NCI-H2029 treated with DMSO at 0.1 percent for 48 hours (cell line): Measurements from ENCODE around the gene DOCK10.

Source experiments
- DNase-seq: peaks from one replicate; lab custom pipeline; 2025; lab: John Stamatoyannopoulos, UW

Gene DOCK10

DNA sequence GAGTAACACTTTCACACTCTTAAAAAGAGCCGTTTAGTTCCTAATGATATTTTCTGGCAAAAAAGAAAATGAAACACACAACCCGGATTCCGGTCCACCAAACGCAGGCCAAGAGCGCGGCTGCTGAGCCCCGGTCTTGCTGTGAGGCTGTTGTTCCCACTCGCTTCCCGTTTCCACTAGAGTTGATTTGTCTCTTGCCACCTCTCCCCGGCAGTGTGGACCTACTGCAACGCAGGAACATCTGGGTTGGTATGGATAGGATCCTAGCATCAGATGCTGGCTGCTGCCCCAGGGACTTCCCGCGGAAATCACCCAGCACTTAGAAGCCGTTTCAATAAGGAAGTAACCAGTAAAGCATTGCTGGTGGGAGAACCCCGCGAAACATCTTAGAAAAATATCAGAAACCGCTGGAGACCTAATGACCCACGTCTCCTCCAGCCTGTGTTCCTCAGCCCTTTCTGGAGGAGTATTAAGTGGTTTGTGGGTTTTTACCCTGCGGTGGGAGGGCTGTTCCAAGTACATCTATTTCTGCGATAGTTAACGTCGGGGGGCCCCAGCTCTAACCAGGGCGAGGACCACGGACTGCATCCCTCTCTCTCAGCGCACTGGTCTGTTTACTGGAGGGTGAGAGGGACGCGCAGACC, 939 bp downstream of the DOCK10 start:
- DNase-seq, result no peak

DNA sequence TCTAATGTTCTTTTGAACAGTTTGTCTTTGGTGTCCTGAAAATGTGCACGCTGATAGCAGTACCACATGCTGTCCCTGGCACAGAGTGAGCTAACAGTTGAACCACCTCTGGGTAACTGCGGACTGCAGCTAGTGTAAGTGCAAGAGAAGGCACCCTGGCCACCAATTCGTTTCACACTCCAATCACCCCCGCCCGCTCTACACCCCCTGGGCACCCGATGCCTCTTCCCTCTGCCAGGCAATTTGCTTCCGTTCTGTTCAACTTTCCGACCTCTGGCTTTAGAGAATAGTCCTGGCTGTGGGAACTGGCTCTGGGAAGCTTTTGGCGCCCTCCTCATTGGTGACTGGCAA, 1.4 kb downstream of the DOCK10 start:
- no peak for DNase-seq

DNA sequence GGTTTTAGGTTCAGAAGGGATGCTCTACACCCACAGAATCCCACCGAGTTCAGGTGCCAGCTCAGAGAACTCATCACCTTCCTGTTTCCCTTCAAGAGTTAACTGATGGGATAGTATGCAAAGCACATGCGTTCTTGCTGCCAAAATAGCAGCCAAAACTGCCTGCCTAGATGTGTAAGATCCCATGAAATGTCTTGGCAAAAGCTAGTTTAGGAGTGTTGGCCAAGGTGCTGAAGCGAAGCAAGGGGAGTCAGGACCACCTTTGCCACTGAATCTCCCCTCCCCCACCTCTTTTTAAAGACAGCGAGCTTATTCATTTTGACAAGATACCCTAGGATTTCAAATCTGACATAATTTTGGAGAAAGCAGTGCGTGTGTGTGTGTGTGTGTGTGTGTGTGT, 2.1 kb downstream of the DOCK10 start:
- no peak for DNase-seq

DNA sequence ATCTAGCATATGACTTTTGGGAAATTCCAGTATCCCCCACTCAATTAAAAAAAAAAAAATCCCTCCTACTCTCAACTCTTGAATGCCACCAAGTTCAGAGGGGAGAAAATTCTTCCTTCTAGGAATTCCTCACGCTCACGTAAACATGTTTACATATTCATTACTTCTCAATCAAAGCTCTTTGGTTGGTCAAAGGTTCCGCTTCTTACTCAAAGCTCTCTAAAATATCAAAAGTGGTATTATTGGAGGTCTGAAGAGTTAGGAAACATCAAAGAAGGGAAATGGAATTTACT, 4.1 kb downstream of the DOCK10 start:
- DNase-seq, result no peak

DNA sequence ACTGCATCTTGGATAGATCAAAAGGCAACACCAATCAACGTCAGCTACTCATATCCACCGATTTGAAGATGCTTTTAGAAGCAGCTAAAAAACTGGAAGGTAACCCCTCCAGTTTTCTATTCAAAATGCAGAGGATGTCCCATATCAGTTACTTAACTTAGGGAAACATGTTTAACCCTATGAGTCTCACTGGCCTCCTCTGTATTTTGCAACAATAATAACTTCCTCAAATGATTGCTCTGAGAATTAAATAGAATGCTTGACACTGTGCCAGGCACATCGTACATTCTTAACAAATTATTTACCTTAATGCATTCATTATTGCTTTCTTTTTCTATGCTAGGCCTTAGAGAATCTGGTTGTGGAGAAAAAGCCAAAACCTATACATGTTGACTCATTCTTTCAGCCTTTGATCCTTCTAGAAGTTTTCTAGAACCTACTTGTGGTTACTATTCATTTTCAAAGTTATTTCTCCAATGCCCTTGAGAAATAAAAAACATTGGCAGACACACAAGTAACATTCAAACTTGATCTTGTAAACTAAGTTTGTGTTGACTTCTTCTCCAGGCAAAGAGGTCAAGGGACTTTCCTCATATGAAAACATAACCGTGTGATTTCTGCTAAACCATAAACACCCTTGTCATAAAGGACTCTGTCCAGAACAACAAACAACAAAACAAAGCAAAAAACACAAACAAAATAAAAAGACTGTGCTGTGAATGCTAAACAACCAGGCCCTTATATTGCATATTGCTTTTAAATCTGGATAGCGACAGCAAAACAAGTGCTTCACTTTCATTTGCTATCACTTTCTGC, 4.6 kb downstream of the DOCK10 start:
- DNase-seq, result no peak

DNA sequence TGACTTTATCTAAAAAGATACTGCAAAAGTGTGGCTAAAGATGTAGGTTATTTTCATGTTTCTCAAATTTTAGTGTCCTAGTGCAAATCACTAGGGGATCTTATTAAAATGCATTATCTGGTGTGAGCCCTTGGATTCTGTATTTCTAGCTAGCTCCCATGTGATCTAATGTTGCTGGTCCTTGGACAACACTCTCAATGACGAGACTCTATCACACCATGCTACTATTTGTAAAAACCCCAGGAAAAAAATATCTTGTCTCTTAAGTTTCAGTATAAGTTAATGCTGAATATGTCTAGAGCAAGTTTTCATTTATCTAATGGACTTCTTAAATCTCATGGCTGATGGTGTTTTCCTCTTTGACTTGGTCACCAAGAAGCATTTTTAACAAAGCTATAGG, 5.8 kb downstream of the DOCK10 start:
- no peak for DNase-seq

DNA sequence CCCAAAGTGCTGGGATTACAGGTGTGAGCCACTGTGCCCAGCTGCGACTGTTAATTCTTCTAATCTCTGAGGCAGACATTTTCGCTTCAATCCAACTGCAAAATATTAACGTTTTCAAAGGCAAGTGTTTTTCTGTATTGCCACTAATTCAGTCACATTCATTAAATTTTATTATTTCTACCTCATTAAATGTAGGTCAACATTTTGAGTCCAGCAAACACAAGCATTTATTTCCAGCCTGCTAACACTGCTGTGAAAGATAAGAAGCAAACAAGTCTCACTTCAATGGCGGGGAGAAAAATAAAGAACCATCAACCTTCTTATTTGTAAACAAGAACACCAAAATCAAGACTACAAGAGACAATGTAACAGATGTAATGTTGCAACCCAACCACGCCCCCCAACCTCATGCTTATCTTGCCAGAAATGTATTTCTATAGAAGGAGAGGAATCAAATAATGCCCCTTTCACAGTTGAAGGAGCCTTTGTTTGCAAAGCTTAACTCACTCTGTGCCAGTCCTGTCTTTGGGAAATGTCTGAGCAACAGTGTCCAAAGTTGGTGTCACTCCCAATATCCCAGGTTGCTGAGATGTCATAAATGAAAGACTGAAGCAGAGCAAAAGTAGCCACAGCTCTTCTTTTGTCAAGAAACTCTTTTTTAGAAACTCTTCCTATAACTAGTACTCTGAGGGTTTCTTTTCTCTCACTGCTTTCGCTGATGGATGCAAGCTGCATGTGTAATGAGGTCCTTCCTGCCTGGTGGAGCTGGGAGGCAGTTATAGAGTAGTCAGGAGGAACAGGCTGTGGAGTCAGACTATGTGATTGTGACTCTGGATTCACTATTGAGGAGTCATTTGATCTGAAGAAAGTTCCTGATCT, 8.6 kb downstream of the DOCK10 start:
- no peak for DNase-seq

DNA sequence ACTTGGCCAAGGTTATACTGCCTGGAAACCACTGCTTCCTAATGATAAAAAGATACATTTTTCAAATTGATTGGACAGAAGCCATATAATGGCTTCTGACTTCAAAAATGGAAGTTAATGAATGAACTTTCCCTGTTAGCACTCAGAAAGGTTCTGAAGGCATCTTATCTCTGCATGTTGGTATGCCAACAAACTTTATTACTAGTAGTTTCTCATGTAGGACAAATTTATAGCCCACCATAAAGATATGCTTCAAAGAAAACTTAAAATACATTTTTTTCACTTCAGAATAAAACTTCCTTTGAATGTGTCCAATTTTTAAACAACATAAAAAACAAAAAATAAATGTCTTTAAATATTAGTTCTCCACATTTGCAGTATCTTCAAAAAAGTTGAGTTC, 10.0 kb downstream of the DOCK10 start:
- no peak for DNase-seq

DNA sequence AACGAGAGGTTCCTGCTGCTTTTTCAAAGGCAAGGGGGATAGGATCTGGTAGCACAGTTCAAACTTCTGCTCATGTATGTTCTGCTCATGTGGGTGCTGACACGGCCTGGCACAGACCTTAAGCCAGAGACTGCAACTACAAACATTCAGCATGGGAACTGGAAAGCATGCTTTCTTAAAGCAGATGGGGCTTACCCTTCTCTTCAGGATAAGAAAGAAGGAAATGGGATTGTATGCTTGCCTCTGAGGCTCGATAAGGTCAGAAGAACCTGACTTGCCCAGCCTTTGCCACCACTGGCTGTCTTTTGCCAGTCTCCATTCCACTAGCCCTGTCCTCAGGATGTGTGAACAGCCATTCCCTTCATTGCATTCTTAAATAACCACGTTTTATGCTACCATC, 10.7 kb downstream of the DOCK10 start:
- no peak for DNase-seq

DNA sequence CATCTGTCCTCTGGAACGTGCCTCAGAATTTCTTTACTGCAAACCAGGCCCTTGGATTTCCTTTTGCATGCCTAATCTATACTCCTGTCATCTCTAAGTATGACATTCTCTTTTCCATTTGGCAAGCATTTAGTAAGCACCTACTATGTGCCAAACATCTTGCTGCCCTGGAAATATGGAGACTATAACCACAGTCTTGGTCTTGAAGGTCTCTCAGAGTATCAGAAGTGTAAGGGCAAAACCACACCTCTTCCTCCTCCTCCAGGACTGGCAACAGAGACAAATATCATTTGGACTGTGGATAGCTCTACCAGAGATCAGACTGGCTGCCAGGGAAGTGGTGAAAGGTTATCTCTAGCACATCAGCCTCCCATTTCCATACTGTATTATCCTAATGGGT, 11.4 kb downstream of the DOCK10 start:
- no peak for DNase-seq

DNA sequence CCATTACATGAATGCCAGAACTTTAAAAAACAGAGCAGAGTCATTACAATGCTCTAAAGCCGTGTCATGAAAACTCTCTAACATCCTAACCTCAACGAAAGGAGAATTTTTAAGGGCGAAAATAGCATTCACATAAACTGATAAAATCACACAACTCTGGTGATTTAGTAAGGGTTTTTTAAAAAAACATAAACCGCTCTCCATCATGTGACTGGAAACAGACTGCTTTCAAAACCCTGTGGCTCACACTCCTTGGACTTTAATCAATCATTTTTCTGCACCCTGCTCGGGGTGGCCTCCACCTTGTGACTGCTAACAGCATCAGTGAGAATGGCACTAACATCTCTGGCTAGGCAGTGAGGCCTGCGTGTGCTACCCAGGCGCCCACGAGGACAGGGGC, 12.1 kb downstream of the DOCK10 start:
- no peak for DNase-seq

DNA sequence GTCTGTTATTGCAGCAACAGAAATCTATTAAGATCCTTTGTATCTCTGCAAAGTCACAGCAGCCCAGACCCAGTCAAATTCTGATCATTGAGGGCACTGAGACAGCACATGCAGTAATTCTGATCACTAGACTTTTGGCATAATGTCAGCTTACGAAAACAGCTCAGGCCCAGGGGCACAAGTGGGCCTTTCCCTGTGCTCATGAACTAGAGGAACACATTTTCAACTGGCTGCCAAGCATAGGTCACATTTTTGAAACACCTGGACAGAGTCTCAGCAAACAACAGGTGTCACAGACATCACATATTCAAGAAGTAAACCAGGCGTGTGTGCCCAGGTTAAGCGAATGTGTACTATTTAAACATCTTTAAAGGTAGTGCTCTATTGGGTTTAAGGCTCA, 13.7 kb downstream of the DOCK10 start:
- DNase-seq, result no peak

DNA sequence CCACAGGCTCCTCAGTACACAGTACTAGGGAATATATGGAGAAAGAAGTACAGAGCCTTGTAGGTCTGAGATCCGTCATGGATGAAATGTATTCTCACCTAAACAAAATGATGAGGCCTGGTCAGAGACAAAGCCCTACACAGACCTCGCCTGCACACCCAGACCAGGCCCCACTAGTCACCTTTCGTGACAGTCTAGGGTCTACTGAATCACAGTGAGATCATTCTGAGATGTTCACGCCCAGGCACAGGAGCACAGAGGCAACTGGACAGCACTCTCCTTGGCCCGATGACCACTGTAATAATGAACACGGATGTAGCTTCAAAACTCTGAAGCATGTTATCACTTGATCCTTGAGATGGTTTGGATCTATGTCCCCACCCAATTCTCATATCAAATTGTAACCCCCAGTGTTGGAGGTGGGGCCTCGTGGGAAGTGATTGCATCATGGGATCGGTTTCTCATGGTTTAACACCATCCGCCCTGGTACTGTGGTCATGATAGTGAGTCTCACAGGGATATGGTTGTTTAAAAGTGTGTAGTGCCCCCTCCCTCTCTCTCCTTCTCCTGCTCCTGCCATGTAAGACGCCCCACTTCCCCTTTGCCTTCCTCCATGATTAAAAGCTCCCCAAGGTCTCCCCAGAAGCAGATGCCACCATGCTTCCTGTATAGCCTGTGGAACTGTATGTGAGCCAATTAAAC, 15.1 kb downstream of the DOCK10 start:
- DNase-seq, result no peak

DNA sequence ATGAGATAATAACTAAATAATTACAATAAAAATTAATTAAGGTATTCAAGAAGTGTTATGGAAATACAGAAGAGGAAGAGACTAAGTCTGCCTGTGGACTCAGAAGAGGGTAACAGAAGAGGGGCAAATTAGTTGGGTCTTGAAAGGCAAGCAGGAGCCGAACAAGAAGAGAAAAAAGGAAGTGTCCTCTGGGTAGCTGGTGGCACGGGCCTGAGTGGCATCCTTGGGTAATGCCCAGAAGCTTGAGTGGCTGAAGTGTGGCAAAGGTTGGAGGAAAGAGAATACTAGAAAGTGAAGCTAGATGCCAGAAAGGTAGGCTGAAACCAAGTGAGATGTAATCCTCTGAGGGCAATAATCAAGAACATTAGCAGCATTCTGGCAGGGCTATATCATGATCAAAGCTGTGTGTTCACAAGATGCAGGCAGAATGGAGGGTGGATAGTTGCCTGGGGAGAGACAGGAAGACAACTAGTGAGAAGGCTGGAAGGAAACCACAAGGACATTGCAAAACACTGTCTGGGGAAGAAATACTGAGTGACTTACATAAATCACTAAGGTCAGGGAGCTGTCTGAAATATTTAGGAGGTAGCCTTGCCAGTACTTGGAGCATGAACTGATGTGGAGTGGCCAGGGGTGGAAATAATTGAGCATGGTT, 16.2 kb downstream of the DOCK10 start:
- DNase-seq, result no peak

DNA sequence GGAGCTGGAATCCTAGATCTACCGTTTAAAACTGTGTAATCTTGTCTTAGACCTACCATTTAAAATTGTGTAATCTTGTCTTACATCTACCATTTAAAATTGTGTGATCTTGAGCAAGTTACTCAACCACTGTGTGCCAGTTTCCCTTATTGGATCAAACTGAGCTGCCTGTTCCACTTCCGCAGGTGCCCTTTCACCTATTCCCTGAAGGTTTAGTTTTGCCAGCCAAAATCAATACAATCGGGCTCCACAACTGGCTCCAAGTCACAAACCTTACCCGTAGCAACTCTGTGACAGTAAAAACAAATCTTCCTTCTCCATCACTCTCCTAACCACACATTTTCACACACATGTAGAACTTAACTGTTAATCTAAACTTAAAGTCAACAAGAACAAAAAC, 20.1 kb downstream of the DOCK10 start:
- DNase-seq, result no peak

DNA sequence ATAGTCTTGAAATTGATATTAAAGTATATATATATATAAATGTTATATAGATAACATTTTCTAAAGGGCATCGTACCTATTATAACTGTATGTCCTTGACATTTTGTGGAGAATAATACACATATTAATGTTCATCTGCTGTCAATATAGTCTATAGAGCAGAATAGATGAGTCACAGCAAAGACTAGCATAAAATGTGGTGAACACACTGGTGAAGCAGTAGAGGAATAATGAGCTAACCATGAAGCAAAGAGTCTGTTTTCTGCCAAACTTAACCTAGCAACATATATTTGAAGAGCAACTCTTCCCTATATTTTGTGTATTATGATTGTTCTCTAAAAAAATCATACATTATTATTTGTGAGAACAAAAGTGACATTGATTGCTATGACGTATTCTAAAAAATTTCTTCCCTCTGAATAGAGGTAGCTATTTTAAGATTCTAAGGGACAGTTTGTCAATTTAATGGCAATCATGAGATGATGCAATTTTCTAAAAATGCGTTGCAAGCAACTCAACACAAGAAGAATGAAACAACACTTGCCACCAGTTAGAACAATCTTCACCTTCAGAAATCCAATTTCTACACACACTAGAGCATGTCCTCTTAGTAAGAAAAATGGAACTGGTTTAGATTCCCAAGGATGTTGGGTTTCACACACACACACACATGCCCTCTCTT, 22.0 kb downstream of the DOCK10 start:
- DNase-seq, result no peak

DNA sequence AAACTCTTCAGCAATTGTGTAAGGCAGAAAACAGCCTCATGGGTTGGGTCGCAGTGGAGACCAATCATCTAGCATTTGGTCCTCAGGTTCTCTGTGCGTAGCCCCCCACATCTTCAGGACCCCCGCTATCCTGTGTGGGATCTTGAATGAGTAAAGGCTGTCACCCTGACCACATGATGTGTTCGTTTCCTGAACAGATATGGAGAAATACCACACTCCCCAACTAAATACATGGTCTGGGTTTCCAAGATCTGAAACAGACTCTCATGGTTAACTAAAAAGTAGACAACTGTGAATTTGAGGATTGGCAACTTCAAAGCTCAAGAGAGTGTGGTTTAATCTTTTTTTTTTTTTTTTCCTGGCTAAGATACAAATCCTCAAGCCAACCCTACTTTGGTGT, 23.2 kb downstream of the DOCK10 start:
- no peak for DNase-seq

DNA sequence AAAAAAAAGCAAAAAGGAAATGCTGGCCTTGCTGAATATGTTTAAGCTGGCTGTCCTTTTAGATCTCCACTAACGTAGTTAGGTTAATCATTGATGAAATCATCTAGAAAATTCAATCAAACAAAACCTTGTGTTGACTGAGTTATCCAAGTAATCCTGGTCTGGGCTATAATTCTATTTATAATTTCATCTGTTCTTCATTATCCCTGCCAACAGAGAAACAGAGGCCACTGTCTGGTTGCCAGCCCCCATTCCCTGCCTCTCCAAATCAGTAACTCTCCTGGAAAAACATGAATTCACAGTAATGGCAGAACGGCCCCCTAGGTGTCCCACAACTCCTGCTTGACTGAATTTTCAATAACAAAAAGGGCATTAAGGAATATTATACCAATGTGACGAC, 24.6 kb downstream of the DOCK10 start:
- no peak for DNase-seq

DNA sequence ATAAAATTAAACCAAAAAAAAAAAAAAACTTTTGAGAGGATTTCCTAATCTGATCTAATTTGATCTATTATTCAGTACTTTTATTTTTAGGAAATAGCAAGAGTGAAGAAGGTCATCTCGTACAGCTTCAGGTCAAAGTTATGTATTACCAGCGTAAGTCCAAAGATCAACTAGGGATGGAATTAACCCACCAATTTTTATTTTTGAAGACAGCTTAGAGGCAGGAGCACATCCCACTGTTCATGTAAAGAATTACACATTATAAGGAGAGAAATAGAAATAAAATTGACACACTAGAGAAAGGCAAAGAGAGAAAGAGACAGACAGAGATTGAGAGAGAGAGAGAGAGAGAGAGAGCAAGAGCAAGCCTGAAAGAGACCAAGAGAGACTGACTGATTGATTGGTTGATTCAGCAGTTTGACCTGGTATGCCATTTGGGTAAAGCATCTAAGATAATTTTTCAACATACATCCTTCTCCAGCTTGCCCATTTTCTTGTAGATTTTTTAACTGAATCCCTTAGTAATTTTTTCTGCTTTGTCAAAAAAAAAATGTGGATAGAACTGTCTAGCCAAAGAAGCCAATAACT, 25.1 kb downstream of the DOCK10 start:
- DNase-seq, result no peak

DNA sequence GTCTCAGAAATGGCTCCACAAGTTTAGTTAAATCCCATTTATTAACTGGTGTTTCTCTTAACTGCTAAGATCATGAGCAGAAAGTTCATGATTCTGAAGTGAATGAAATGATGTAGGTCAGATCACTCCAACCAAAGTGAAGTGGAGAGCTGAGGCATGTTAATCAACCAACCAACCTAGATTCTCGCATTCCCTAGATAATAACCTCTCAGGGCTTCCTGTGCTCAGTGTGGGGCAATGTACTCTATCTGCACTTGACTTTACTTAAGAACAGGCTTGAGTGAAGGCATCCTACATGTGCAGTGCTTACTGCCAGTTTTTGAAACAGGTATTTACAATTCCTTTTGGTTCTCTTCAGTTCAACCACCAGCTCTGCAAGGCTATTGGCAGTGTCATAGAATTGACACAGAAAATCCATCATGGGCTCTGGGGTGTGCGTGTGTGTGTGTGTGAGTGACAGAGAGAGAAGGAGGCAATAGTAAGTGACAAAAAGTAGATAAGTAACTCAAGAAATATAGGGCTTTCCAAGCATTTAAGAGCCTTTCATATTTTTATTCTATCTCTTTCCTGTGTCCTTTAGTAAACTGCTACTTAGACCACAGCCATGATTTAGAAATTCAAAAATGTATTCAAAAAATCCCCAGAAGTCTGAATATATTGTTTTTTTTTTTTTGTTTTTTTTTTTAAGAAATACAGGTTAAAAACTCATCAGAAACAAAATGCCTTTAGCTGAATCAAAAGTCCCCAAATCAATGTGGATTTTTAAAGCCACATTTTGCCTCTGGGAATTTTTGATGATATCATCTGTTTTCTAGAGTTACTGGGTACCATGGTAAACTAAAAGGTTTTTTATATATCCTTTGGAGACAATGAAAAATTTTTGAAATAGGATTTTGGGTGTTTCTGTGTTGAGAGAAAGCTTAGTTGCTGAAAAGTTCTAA, 28.6 kb downstream of the DOCK10 start:
- no peak for DNase-seq
